ENCODE results near the gene SMARCD3. TPM values are rescaled to one million over a fixed set of nuclear protein-coding genes. Genes with fewer than 3 reads are reported as not detected.

Gene SMARCD3
- total and polyA plus RNA-seq, 2 of the 4 experiments (the other 2 are of a cell fraction) = 37.5 to 48.5 TPM

DNA sequence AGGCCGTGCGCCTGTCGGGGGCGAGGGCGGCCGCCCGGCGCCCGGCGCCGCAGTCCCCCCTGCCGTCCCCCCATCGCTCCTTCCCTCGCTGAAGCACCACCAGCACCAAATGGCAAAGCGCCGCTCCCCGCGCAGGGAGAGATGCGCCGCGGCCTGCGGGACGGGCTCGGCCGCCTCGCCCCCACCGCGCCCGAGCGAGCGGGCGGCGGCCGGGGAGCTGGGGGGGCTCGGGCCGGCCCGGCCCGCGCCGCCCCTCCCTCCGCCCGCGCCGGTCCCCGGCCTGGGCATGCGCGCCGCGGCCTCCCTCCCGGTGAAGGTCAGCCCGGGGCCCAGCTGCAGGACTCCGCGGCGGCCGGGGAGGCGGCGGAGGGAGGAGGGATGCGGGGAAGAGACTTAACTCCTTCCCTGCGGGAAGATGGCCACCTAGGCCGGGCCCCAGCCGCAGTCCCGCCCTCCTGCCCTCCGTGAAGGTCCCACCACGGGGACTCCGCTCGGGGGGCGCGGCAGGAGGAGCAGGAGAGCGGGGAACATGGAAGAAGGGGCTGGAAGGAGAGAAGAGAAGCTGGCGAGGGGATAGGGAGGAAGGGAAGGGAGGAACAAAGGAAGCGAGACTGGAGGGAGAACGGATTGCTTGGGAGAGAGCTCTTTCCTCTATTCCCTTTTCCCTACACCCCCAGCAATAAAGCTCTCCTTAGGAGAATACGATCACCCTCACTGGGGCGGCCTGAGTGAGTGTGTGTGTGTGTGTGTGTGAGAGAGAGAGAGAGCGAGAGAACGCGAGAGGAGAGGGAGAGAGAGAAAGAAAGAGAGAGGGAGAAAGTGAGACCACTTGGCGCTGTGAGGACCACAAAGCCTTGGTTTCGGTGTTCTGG is 3.4 kb upstream of the SMARCD3 start:
- DNase-seq = peak; percentile 69
- Histone ChIP-seq H3K4me3 (ENCODE audit: insufficient read depth, low read depth, low read length) (peak overlapping the region; percentile 74), H3K14ac (replicated peaks; ENCODE audit: low read depth, low read length) (peak overlapping the region; percentile 100), H3K23ac (ENCODE audit: low read depth, low read length) (peak overlapping the region; percentile 99), H2BK20ac (ENCODE audit: low read depth, low read length) (peak overlapping the region; percentile 40), H3K9me3 (ENCODE audit: control insufficient read depth, insufficient read depth, low read length) (no peaks in the 10 kb centered on the region), H4K20me1 (ENCODE audit: insufficient read depth, low read length) (no peaks in the 10 kb centered on the region), H3K27ac (ENCODE audit: insufficient read depth, low read length) (peak overlapping the region; percentile 97), H3K56ac (ENCODE audit: extremely low read depth, insufficient read depth, low read length) (peak overlapping the region; percentile 89), H3K27me3 (ENCODE audit: control insufficient read depth, insufficient read depth, low read length) (peaks cover 3% of the 10 kb centered on the region; the same call in 1 of the 2 replicates), H2AFZ (replicated peaks; ENCODE audit: low read length, poor library complexity) (peak overlapping the region; percentile 95), H3K4me2 (ENCODE audit: low read depth, low read length) (peak overlapping the region; percentile 82), H4K91ac (ENCODE audit: insufficient read depth, low read depth, low read length) (peak overlapping the region; percentile 98), H2BK5ac (ENCODE audit: low read depth, low read length, poor library complexity, severe bottlenecking) (peak overlapping the region; percentile 85), H3K36me3 (ENCODE audit: control insufficient read depth, insufficient read depth, low read length) (no peaks in the 10 kb centered on the region), H3K4ac (ENCODE audit: low read depth, low read length) (peak overlapping the region; percentile 98), H2BK15ac (ENCODE audit: low read depth, low read length) (peak overlapping the region; percentile 87; the same call in 1 of the 3 replicates), H3K9ac (ENCODE audit: low read depth, low read length) (peak overlapping the region; percentile 81), H3K9me1 (ENCODE audit: insufficient read depth, low read length) (peaks cover 13% of the 10 kb centered on the region), H2BK120ac (ENCODE audit: low read depth, low read length) (peak overlapping the region; percentile 58), H3K18ac (ENCODE audit: low read depth, low read length) (peak overlapping the region; percentile 85), H4K8ac (ENCODE audit: low read depth in 2 of 2, low read length in 2 of 2) (peak overlapping the region; percentile 95 to 99), H2AK9ac (replicated peaks; ENCODE audit: low read depth, low read length, poor library complexity) (peak overlapping the region; percentile 98), H2AK5ac (ENCODE audit: low read depth, low read length) (peak overlapping the region; percentile 91), H3K4me1 (ENCODE audit: control insufficient read depth, insufficient read depth, low read length) (peaks cover 30% of the 10 kb centered on the region), H3K79me1 (ENCODE audit: low read depth in 1 of 2, low read length in 2 of 2) (peaks cover 5 to 45% of the 10 kb centered on the region in 2 experiments; a peak in 3 of 4 replicates), H4K5ac (ENCODE audit: low read depth, low read length) (peak overlapping the region; percentile 91)
- intact Hi-C loops (cut with micrococcal nuclease) = no loop called here
- peak; percentile 68 for ATAC-seq (ENCODE audit: low read depth)
- ChIA-PET CTCF (no interaction called here), POLR2A (ENCODE audit: unreplicated experiment) (interaction anchor here (0.6 to 1.4 kb wide), 5 partner anchors 12 to 72 kb away, joined by 3 to 4 read pairs (median 3); partner anchors contain the start of genes ABCF2 and CHPF2)
- no TSS peak for BruUV-seq (replicated peaks)
- in situ Hi-C loops (cut with MboI; ENCODE audit: low sequenced_read_pairs) = no loop called here
- dilution Hi-C loops (cut with HindIII; ENCODE audit: low sequenced_read_pairs, unreplicated experiment) = no loop called here
- 1% methylated on average over 20 of the region's 79 CpGs; no CpG with 5 or more reads in 1 of the 2 experiments for WGBS, 2 experiments (ENCODE audit: extremely low coverage in 2 of 2, insufficient read length in 1 of 2)
- TF ChIP-seq POLR2A (IDR thresholded peaks at IDR 0.05; ENCODE audit: low read depth, low read length) (no peak), CEBPB (IDR thresholded peaks at IDR 0.05; ENCODE audit: low read depth, low read length) (no peak), RFX5 (IDR thresholded peaks at IDR 0.05; ENCODE audit: low read depth, low read length) (no peak), NFE2L2 (IDR thresholded peaks at IDR 0.05; ENCODE audit: low read depth, low read length) (no peak), MAZ (IDR thresholded peaks at IDR 0.05; ENCODE audit: borderline replicate concordance, low read depth, low read length) (peak; percentile 71; the same call in 1 of the 2 replicates)
